B cell (primary cell): ENCODE measurements around the gene TRIM72.

Experiments used
- CTCF ChIP-seq: fragments of 200-600 bp; IDR thresholded peaks from one replicate; pipeline ENCODE4 v1.8.0; 2022; ENCODE audit warnings: antibody characterized with exemption, mild to moderate bottlenecking
- EZH2 ChIP-seq: IDR thresholded peaks from 2 replicates; pipeline ENCODE4 v1.6.1; 2012; ENCODE audit warnings: borderline replicate concordance, low read depth, mild to moderate bottlenecking, moderate library complexity, low read length; ENCODE audit not compliant: insufficient read depth, poor library complexity, severe bottlenecking

- TF ChIP-seq CTCF: no peak
- no peak for TF ChIP-seq EZH2
Measured at GRCh38 chr16:31213342-31213741, 577 bp upstream of the TRIM72 start.
